WTC11 (cell line): ENCODE data around the gene CSK. TPM values are rescaled to one million over a fixed set of nuclear protein-coding genes. Genes with fewer than 3 reads are reported as not detected.

ENCODE experiments used
- ATAC-seq: fragments of 200-7000 bp; cut with Tn5 transposase; 2 replicates; pipeline ENCODE4 v1.10.0; 2021; ENCODE audit warnings: mild to moderate bottlenecking, moderate library complexity
- CTCF ChIA-PET: fragments of 300-600 bp; sonication (Branson Sonifier 250); formaldehyde crosslinking; loops from one replicate; lab custom pipeline; 2021; ENCODE audit warnings: antibody characterized with exemption; lab: Charles Lee
- POLR2A ChIA-PET: fragments of 350-600 bp; sonication (Branson Sonifier 250); formaldehyde crosslinking; loops from one replicate; lab custom pipeline; 2021; ENCODE audit warnings: antibody characterized with exemption; lab: Charles Lee
- DNase-seq: peaks from one replicate; pipeline ENCODE4 v3.0.0; 2021; ENCODE audit warnings: low spot score
- H3K27ac Mint-ChIP-seq: 2 replicates; pipeline ENCODE4 v1.8.0; 2021; ENCODE audit warnings: mixed read lengths
- H3K27me3 Mint-ChIP-seq: 2 replicates; pipeline ENCODE4 v1.8.0; 2021; ENCODE audit warnings: low read depth, mild to moderate bottlenecking, moderate library complexity, mixed read lengths
- H3K36me3 Mint-ChIP-seq: 2 replicates; pipeline ENCODE4 v1.8.0; 2021; ENCODE audit warnings: mixed read lengths
- H3K4me1 Mint-ChIP-seq: 2 replicates; pipeline ENCODE4 v1.8.0; 2022; ENCODE audit warnings: mixed read lengths
- H3K4me3 Mint-ChIP-seq: 2 replicates; pipeline ENCODE4 v1.8.0; 2021; ENCODE audit warnings: mild to moderate bottlenecking, moderate library complexity, mixed read lengths
- H3K9me3 Mint-ChIP-seq: 2 replicates; pipeline ENCODE4 v1.8.0; 2021; ENCODE audit warnings: mixed read lengths
- AR ChIP-seq: fragments of 250-450 bp; sonication (Bioruptor Pico); IDR thresholded peaks from 2 replicates; pipeline ENCODE4 v1.9.0; 2021; ENCODE audit warnings: mild to moderate bottlenecking
- CREM ChIP-seq: sonication (generic); formaldehyde crosslinking; IDR thresholded peaks from 2 replicates; pipeline ENCODE4 v1.8.1; 2022; ENCODE audit warnings: mild to moderate bottlenecking, missing genetic modification reagents, moderate library complexity
- ERG ChIP-seq: fragments of 250-450 bp; sonication (Bioruptor Pico); IDR thresholded peaks from 2 replicates; pipeline ENCODE4 v1.8.0; 2021; ENCODE audit warnings: mild to moderate bottlenecking
- ETV6 ChIP-seq: sonication (generic); formaldehyde crosslinking; IDR thresholded peaks from 2 replicates; pipeline ENCODE4 v1.8.1; 2022; ENCODE audit warnings: mild to moderate bottlenecking, missing genetic modification reagents
- FOXP1 ChIP-seq: sonication (generic); formaldehyde crosslinking; IDR thresholded peaks from 2 replicates; pipeline ENCODE4 v1.8.0; 2022; ENCODE audit warnings: missing genetic modification reagents, mild to moderate bottlenecking, moderate library complexity, borderline replicate concordance
- GTF2I ChIP-seq: fragments of 250-450 bp; sonication (Bioruptor Pico); conservative IDR thresholded peaks from 2 replicates; pipeline ENCODE4 v1.4.0; 2021; ENCODE audit warnings: mild to moderate bottlenecking
- IRF2 ChIP-seq: sonication (generic); formaldehyde crosslinking; IDR thresholded peaks from 2 replicates; pipeline ENCODE4 v1.8.0; 2022; ENCODE audit warnings: low read depth, missing genetic modification reagents, borderline replicate concordance
- JAZF1 ChIP-seq: fragments of 250-450 bp; sonication (Bioruptor Pico); IDR thresholded peaks from 2 replicates; pipeline ENCODE4 v1.9.0; 2021; ENCODE audit warnings: moderate library complexity, mild to moderate bottlenecking, inconsistent platforms
- KAT7 ChIP-seq: sonication (generic); formaldehyde crosslinking; IDR thresholded peaks from 2 replicates; pipeline ENCODE4 v1.8.1; 2023; ENCODE audit warnings: missing genetic modification reagents, mild to moderate bottlenecking, borderline replicate concordance
- MLX ChIP-seq: sonication (generic); formaldehyde crosslinking; IDR thresholded peaks from 2 replicates; pipeline ENCODE4 v1.8.1; 2023; ENCODE audit warnings: mild to moderate bottlenecking, missing genetic modification reagents, moderate library complexity
- NR3C1 ChIP-seq: sonication (generic); formaldehyde crosslinking; conservative IDR thresholded peaks from 2 replicates; pipeline ENCODE4 v1.8.1; 2023; ENCODE audit warnings: low read depth, mild to moderate bottlenecking, missing genetic modification reagents
- PRRX2 ChIP-seq: fragments of 250-450 bp; sonication (Bioruptor Pico); IDR thresholded peaks from 2 replicates; pipeline ENCODE4 v1.8.0; 2021; ENCODE audit warnings: mild to moderate bottlenecking
- SMAD3 ChIP-seq: sonication (generic); formaldehyde crosslinking; IDR thresholded peaks from 2 replicates; pipeline ENCODE4 v1.8.0; 2022; ENCODE audit warnings: missing genetic modification reagents, mild to moderate bottlenecking, borderline replicate concordance
- SMAD4 ChIP-seq: sonication (generic); formaldehyde crosslinking; IDR thresholded peaks from 2 replicates; pipeline ENCODE4 v1.8.0; 2022; ENCODE audit warnings: mild to moderate bottlenecking, missing genetic modification reagents
- SOX15 ChIP-seq: fragments of 250-450 bp; sonication (Bioruptor Pico); IDR thresholded peaks from 2 replicates; pipeline ENCODE4 v1.9.0; 2021; ENCODE audit warnings: mild to moderate bottlenecking
- TP53 ChIP-seq: sonication (generic); formaldehyde crosslinking; IDR thresholded peaks from 2 replicates; pipeline ENCODE4 v1.8.1; 2023; ENCODE audit warnings: mild to moderate bottlenecking, missing genetic modification reagents
- ZBTB21 ChIP-seq: sonication (generic); formaldehyde crosslinking; IDR thresholded peaks from 2 replicates; pipeline ENCODE4 v1.8.1; 2023; ENCODE audit warnings: mild to moderate bottlenecking, missing genetic modification reagents, borderline replicate concordance
- total RNA-seq: library from RNA; stranded (reverse); gene quantifications from 3 replicates; pipeline ENCODE4 v1.2.3, GENCODE V29; 2021
- TF ChIP-seq, protein P1 (sequence below): sonication (generic); formaldehyde crosslinking; IDR thresholded peaks from 2 replicates; pipeline ENCODE4 v1.8.1; 2023; ENCODE audit warnings: mild to moderate bottlenecking, missing genetic modification reagents, moderate library complexity
- TF ChIP-seq, protein P2 (sequence below): sonication (generic); formaldehyde crosslinking; conservative IDR thresholded peaks from 2 replicates; pipeline ENCODE4 v1.8.1; 2023; ENCODE audit warnings: mild to moderate bottlenecking, low read depth, missing genetic modification reagents, moderate library complexity

CSK gene
- total RNA-seq, 1 experiment from 2014 or later = 55.1 TPM

GRCh38 chr15:74839526-74840395 is 57.9 kb downstream of the CSK start:
- Mint-ChIP-seq H3K4me1 (peaks cover 26% of the 10 kb centered on the region), H3K9me3 (no peaks in the 10 kb centered on the region), H3K36me3 (peaks cover 3% of the 10 kb centered on the region), H3K27ac (peak overlapping the region; percentile 19; the same call in 1 of the 2 replicates), H3K4me3 (no peak overlapping the region), H3K27me3 (no peaks in the 10 kb centered on the region)
- ATAC-seq (no peak; the same call in 1 of the 2 replicates), DNase-seq (peak; percentile 56)
- ChIA-PET POLR2A (interaction anchor here (1.1 kb wide), 1 partner anchor 80 kb away, joined by 3 read pairs; no protein-coding TSS in a partner anchor), CTCF (interaction anchor here (0.9 to 5.1 kb wide), 10 partner anchors 14 to 208 kb away, joined by 3 to 34 read pairs (median 4); partner anchors contain the start of gene CPLX3)
- TF ChIP-seq, protein P1, sequence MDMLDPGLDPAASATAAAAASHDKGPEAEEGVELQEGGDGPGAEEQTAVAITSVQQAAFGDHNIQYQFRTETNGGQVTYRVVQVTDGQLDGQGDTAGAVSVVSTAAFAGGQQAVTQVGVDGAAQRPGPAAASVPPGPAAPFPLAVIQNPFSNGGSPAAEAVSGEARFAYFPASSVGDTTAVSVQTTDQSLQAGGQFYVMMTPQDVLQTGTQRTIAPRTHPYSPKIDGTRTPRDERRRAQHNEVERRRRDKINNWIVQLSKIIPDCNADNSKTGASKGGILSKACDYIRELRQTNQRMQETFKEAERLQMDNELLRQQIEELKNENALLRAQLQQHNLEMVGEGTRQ (CRISPR knock-in tag) = no peak
- no peak for TF ChIP-seq TP53 (CRISPR knock-in tag)
- 0 out of 2 replicates have a peak, but pooled peaks have one; percentile 16 for TF ChIP-seq FOXP1 (CRISPR knock-in tag)

- H3K9me3 Mint-ChIP-seq = no peaks in the 10 kb centered on the region
- POLR2A ChIA-PET = interaction anchor here (1.0 to 1.6 kb wide), 3 partner anchors 18 to 81 kb away, joined by 3 to 8 read pairs (median 4); no protein-coding TSS in a partner anchor
- CTCF ChIA-PET = interaction anchor here (1.0 to 5.1 kb wide), 15 partner anchors 14 to 210 kb away, joined by 3 to 34 read pairs (median 6); partner anchors contain the start of genes CPLX3 and MPI
- H3K4me3 Mint-ChIP-seq = peak overlapping the region; percentile 87
- no peak for TF ChIP-seq NR3C1 (CRISPR knock-in tag)
- no peak for TF ChIP-seq ETV6 (CRISPR knock-in tag)
- TF ChIP-seq PRRX2 (CRISPR knock-in tag) = no peak
- no peak for TF ChIP-seq SMAD4 (CRISPR knock-in tag)
- TF ChIP-seq JAZF1 = no peak
- no peak for TF ChIP-seq CREM (CRISPR knock-in tag)
- TF ChIP-seq IRF2 (CRISPR knock-in tag) = no peak
- H3K36me3 Mint-ChIP-seq = peaks cover 3% of the 10 kb centered on the region
- peaks cover 21% of the 10 kb centered on the region for H3K4me1 Mint-ChIP-seq
- ATAC-seq (no peak), DNase-seq (no peak)
- H3K27me3 Mint-ChIP-seq = no peaks in the 10 kb centered on the region
- no peak overlapping the region for H3K27ac Mint-ChIP-seq
Observed at GRCh38 chr15:74840851-74841775, 59.2 kb downstream of the CSK start.

- peaks cover 3% of the 10 kb centered on the region for H3K36me3 Mint-ChIP-seq
- DNase-seq (no peak), ATAC-seq (no peak)
- ChIA-PET POLR2A (interaction anchor here (0.6 to 1.6 kb wide), 8 partner anchors 14 to 82 kb away, joined by 3 to 8 read pairs (median 4); partner anchors contain the start of genes CPLX3 and FAM219B), CTCF (interaction anchor here (0.6 to 5.1 kb wide), 24 partner anchors 14 to 211 kb away, joined by 3 to 34 read pairs (median 5); partner anchors contain the start of genes CPLX3, CSK, FAM219B and MPI)
- H3K4me1 Mint-ChIP-seq = peaks cover 21% of the 10 kb centered on the region
- no peaks in the 10 kb centered on the region for H3K9me3 Mint-ChIP-seq
- peak overlapping the region; percentile 87 for H3K4me3 Mint-ChIP-seq
- H3K27ac Mint-ChIP-seq = peak overlapping the region; percentile 70; the same call in 1 of the 2 replicates
- H3K27me3 Mint-ChIP-seq = no peaks in the 10 kb centered on the region
- TF ChIP-seq ZBTB21 (no peak), ERG (CRISPR knock-in tag) (no peak), KAT7 (no peak), SMAD3 (CRISPR knock-in tag) (no peak), SOX15 (CRISPR knock-in tag) (no peak), GTF2I (CRISPR knock-in tag) (no peak), AR (CRISPR knock-in tag) (no peak), MLX (CRISPR knock-in tag) (no peak), SMAD4 (CRISPR knock-in tag) (no peak)
- TF ChIP-seq, protein P2, sequence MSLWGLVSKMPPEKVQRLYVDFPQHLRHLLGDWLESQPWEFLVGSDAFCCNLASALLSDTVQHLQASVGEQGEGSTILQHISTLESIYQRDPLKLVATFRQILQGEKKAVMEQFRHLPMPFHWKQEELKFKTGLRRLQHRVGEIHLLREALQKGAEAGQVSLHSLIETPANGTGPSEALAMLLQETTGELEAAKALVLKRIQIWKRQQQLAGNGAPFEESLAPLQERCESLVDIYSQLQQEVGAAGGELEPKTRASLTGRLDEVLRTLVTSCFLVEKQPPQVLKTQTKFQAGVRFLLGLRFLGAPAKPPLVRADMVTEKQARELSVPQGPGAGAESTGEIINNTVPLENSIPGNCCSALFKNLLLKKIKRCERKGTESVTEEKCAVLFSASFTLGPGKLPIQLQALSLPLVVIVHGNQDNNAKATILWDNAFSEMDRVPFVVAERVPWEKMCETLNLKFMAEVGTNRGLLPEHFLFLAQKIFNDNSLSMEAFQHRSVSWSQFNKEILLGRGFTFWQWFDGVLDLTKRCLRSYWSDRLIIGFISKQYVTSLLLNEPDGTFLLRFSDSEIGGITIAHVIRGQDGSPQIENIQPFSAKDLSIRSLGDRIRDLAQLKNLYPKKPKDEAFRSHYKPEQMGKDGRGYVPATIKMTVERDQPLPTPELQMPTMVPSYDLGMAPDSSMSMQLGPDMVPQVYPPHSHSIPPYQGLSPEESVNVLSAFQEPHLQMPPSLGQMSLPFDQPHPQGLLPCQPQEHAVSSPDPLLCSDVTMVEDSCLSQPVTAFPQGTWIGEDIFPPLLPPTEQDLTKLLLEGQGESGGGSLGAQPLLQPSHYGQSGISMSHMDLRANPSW (CRISPR knock-in tag) = no peak
Observed at GRCh38 chr15:74841891-74842373, 60.1 kb downstream of the CSK start.
